A673 (cell line): ENCODE results near the gene LONP2.

ENCODE experiments used
- CTCF ChIP-seq: fragments of 300-800, 200-600 bp; sonication (generic); conservative IDR thresholded peaks from 2 replicates; pipeline ENCODE4 v1.5.1; 2017; ENCODE audit warnings: low read depth, mild to moderate bottlenecking, antibody characterized with exemption, low read length, moderate library complexity, mixed read lengths
- EZH2 ChIP-seq: fragments of 200-600 bp; sonication (generic); IDR thresholded peaks from 2 replicates; pipeline ENCODE4 v1.6.1; 2017; ENCODE audit warnings: borderline replicate concordance, low read depth, mild to moderate bottlenecking, mixed read lengths, antibody characterized with exemption, low read length; ENCODE audit not compliant: poor library complexity, severe bottlenecking

GRCh38 chr16:48392407-48392806, 148.3 kb downstream of the LONP2 start:
- TF ChIP-seq CTCF (no peak), EZH2 (no peak)
